Activated gamma-delta T cell treated with Interleukin-2 at 50 U/mL for 16 hours (primary cell): ENCODE results near the gene PTPRU.

ENCODE experiments used
- DNase-seq: peaks from one replicate; pipeline ENCODE4 v3.0.0-alpha.2; 2020

PTPRU gene

GRCh38 chr1:29320156-29320940 is 84.0 kb downstream of the PTPRU start:
- no peak for DNase-seq

- no peak for DNase-seq
These were observed 84.9 kb downstream of the PTPRU start for GRCh38 chr1:29321176-29321575.

DNA sequence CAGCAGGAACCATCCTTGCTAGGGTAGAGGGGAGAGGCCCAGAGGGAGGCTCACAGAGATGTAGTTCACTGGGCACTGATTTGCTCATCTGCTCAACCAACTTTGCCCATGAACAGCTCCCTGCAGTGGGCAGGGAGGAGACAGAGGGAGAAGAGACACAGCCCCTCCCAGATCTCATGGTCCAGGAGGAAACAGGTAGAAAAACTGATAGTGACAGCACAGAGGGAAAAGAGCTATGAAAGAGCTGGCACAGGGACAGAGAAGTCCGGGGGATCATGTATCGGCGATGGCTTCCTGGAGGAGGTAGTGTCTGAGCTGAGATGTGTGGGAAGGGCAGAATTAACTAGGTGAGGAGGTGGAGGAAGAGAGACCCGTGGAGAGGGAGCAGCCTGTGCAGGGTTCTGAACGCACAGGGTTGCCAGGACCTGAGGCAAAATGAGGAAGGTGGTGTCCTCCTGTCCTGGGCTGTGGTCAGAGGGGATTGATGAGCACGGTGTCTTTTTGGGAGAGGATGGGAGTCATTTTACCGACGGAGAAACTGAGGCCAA is 85.9 kb downstream of the PTPRU start:
- DNase-seq = no peak

- no peak for DNase-seq
These were observed 86.7 kb downstream of the PTPRU start for GRCh38 chr1:29322861-29323585.

DNA sequence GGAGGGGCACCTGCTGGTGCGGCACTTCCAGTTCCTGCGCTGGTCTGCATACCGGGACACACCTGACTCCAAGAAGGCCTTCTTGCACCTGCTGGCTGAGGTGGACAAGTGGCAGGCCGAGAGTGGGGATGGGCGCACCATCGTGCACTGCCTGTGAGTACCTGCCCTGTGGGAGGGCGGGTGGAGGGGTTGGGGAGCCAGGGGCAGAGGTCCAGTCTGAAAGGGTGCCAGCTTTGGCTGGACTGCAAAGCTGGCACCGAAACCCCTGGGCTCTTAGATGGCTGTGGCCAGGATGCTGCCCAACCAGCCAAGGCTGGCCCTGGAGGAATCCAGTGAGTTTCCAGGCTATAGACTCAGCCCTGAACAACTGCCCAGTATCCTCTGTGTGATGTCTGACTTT is 87.3 kb downstream of the PTPRU start:
- no peak for DNase-seq

GRCh38 chr1:29324202-29324601 is 87.9 kb downstream of the PTPRU start:
- no peak for DNase-seq

DNA sequence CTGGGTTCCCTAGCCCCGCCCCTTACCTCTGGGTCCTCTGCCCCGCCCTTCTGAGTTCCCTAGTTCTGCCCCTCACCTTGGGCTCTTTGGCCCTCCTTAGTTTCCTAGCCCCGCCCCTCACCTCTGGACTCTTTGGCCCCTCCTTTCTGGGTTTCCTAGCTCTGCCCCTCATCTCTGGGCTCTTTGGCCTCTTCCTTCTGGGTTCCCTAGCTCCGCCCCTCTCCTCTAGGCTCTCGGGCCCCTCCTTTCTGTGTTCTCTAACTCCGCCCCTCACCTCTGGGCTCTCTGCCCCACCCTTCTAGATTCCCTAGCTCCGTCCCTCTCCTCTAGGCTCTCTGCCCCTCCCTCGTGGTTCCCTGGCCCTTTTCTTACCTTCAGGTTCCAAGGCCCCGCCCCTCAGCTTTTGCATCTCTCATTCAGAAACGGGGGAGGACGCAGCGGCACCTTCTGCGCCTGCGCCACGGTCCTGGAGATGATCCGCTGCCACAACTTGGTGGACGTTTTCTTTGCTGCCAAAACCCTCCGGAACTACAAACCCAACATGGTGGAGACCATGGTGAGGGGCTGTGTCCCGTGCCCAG is 88.5 kb downstream of the PTPRU start:
- no peak for DNase-seq

DNA sequence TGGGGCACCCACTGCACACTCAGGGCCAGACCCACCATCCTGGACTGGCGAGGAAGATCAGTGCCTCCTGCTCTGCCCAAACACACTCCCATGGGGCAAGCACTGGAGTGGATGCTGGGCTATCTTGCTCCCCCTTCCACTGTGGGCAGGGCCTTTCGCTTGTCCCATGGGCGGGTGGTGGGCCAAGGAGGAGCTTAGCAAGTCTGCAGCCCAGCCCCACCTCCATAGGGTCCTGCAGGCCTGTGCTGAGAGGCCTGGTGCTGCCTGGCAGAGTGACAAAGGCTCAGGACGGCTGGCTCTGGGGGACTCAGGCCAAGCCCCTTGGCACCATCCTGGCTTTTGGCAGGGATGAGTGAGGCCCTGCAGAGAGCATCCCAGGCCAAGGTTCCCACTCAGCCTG is 89.4 kb downstream of the PTPRU start:
- no peak for DNase-seq

GRCh38 chr1:29326123-29326522 is 89.8 kb downstream of the PTPRU start:
- DNase-seq = no peak

DNA sequence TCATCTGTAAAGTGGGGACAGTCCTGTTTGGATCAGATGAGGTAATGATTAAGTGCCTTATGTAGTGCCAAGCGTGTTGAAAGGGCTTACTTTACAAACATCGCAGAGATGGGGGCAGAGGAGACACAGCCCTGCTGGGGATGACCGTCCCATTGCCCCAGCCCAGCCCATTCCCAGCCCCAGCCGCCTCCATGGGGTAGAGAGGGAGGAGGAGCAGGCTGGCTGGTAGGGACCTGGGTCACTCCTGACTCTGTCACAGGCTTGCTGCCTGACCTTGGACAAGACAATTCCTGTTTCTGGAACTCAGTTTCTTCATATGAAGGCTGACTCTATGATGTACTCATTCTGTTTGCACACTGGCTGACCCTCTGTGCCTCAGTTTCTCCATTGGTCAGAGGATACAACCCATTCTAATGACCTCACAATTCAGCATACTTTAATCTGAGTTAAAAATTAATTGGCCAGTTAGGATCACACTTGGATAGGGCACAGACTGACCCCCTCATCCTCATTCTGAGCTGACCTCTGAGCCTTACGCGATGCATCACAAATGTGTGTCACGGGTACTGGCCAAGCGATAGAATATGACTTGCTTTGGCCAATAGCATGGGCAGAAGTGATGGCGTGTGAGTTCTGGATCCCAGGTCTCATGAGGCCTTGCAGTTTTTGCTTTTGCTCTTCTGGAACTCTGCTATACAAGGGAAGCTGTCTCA is 91.1 kb downstream of the PTPRU start:
- DNase-seq = no peak

GRCh38 chr1:29329022-29329775 is 92.9 kb downstream of the PTPRU start:
- no peak for DNase-seq

GRCh38 chr1:29330089-29330488 is 93.8 kb downstream of the PTPRU start:
- no peak for DNase-seq

DNA sequence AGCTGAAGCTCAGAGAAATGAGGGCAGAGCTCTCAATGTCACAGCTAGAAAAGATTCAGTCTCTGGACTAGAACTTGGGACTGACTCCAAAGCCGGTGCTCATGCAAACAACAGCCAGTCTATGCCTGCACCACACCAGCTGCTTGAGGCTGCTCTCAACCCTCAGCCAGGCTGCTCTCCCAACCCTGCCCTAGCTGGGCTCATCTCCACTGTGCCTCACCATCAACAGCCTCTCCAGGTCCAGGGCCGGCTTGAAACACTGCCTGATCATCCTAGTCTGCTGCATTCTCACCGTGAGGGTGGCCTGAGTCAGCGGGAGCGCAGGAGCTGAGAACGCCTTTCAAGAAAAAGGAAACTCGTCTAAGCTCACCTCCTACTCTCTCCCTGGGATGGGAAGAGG is 94.5 kb downstream of the PTPRU start:
- no peak for DNase-seq

DNA sequence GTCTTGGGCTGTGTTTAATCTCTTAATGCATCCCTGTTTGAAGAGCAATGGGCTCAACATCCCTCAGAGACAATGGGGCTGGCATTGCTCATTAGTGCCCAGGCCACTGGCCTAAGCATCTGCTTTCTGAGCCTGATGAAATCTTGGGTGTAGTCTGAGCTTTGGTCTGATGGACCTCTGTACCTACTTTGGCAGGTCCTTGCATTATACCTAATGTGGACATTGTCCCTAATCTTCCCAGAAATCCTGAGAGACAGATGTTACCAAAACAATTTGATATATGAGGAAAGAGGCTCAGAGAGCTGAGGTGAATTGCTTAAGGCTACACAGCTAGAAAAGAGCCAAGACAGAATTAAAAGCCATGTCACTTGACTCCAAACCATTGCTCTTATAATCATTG is 95.0 kb downstream of the PTPRU start:
- DNase-seq = no peak

GRCh38 chr1:29331729-29332128 is 95.4 kb downstream of the PTPRU start:
- no peak for DNase-seq

GRCh38 chr1:29332204-29332603 is 95.9 kb downstream of the PTPRU start:
- no peak for DNase-seq

- DNase-seq = no peak
These were observed 96.7 kb downstream of the PTPRU start for GRCh38 chr1:29333008-29333407.

DNA sequence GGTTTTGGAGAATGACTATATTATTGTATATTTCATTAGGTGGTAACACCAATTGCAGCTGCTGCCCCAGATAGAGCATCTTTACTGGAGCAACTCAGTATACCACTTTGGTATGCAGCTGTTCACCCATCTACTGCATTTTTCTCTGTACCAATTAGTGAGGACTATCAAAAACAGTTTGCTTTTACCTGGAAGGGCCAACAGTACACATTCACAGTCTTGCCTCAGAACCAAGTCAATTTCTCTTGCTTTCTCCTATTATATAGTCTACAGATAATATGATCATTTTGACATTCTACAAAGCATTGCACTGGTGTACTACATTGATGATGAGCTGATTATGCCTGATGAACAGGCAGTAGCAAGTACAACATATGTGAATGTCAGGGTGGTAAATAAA is 99.3 kb downstream of the PTPRU start:
- no peak for DNase-seq

- DNase-seq = no peak
These were observed 102.7 kb downstream of the PTPRU start for GRCh38 chr1:29338908-29339575.

DNA sequence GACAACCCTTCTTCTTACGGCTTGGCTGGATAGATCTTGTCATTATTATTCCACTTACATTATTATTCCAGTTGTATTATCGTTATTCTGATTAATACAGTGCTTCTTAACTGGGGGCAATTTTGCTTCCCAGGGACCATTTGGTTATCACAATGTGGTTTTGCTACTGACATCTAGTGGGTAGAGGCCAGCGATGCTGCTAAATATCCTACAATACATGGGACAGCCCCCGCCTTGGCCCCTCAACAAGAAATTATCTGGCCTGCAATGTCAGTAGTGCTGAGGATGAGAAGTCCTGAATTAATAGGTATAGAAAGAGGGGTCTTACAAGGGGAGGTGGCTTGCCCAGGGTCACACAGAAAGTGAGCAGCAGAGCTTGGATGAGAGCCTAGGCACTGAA is 105.6 kb downstream of the PTPRU start:
- no peak for DNase-seq

- DNase-seq = no peak
These were observed 106.0 kb downstream of the PTPRU start for GRCh38 chr1:29342351-29342750.

GRCh38 chr1:29342983-29343382 is 106.7 kb downstream of the PTPRU start:
- DNase-seq = no peak
